Natural killer cell (primary cell): ENCODE measurements around the gene CEP104. TPM values are rescaled to one million over a fixed set of nuclear protein-coding genes. Genes with fewer than 3 reads are reported as not detected.
A peak's percentile ranks its signal among the peaks of the same experiment; 100 is the strongest.

Experiments used
- ATAC-seq, 3 donors: fragments of 150-1000 bp in 2 of 3; fragments of 200-7000 bp in 1 of 3; cut with Tn5 transposase; 1 replicate in 1 of 3; 2 replicates in 2 of 3; pipeline ENCODE4 v1.10.0; 2021; ENCODE audit warnings: mild to moderate bottlenecking in 2 of 3, moderate library complexity in 2 of 3
- DNase-seq, 2 donors: peaks; one replicate each; pipeline versions ENCODE4 v3.0.0 to v3.0.0-alpha.2; 2013 to 2021; ENCODE audit warnings: mixed read lengths in 1 of 2
- H3K27ac ChIP-seq: one replicate; pipeline ENCODE4 v1.5.1; 2013; ENCODE audit warnings: mild to moderate bottlenecking, low read length
- H3K27me3 ChIP-seq: one replicate; pipeline ENCODE4 v1.6.1; 2013; ENCODE audit warnings: low read length; ENCODE audit not compliant: control insufficient read depth, insufficient read depth
- H3K36me3 ChIP-seq: one replicate; pipeline ENCODE4 v1.6.1; 2013; ENCODE audit warnings: low read length; ENCODE audit not compliant: control insufficient read depth, insufficient read depth
- H3K4me1 ChIP-seq: one replicate; pipeline ENCODE4 v1.6.1; 2013; ENCODE audit warnings: low read length; ENCODE audit not compliant: control insufficient read depth, insufficient read depth
- H3K4me3 ChIP-seq: one replicate; pipeline ENCODE4 v1.5.1; 2013; ENCODE audit warnings: low read length
- H3K9me3 ChIP-seq: one replicate; pipeline ENCODE4 v1.6.1; 2013; ENCODE audit warnings: low read length; ENCODE audit not compliant: control insufficient read depth, insufficient read depth
- H3K27ac Mint-ChIP-seq, 2 donors: one replicate each; pipeline ENCODE4 v1.8.0; 2022; ENCODE audit warnings: mild to moderate bottlenecking in 2 of 2, mixed read lengths in 2 of 2, moderate library complexity in 1 of 2
- H3K27me3 Mint-ChIP-seq, 2 donors: one replicate each; pipeline ENCODE4 v1.8.0; 2022; ENCODE audit warnings: low read depth in 2 of 2, mixed read lengths in 2 of 2
- H3K36me3 Mint-ChIP-seq: one replicate; pipeline ENCODE4 v1.8.0; 2022; ENCODE audit warnings: mixed read lengths
- H3K4me1 Mint-ChIP-seq, 2 donors: one replicate each; pipeline ENCODE4 v1.8.0; 2022; ENCODE audit warnings: mixed read lengths in 2 of 2
- H3K4me3 Mint-ChIP-seq: one replicate; pipeline ENCODE4 v1.8.0; 2022; ENCODE audit warnings: mild to moderate bottlenecking, moderate library complexity, mixed read lengths
- H3K9me3 Mint-ChIP-seq, 2 donors: one replicate each; pipeline ENCODE4 v1.8.0; 2022; ENCODE audit warnings: mixed read lengths in 2 of 2
- CTCF ChIP-seq: fragments of 200-600 bp; IDR thresholded peaks from one replicate; pipeline ENCODE4 v1.8.0; 2022; ENCODE audit warnings: antibody characterized with exemption
- WGBS: methylation state at CpG from one replicate; pipeline ENCODE4 v1.1.7; 2013; ENCODE audit warnings: missing lambda C conversion rate; ENCODE audit not compliant: insufficient coverage; 5-methylcytosine and 5-hydroxymethylcytosine counted together
- intact Hi-C: fragments of 100-400 bp; cut with micrococcal nuclease; formaldehyde crosslinking; loops from one replicate; pipeline ENCODE4 v1.14.2; 2022
- total RNA-seq, 4 donors: library from RNA; stranded (reverse); fragments of 120-200 nt in 1 of 4; gene quantifications; one replicate each; pipeline versions ENCODE4 v1.2.3 to v1.2.4, GENCODE V29; 2013 to 2022

CEP104 gene
- total RNA-seq, 3 donors from 2014 or later (not counting 1 experiment from before 2014, with no cell fraction given) = 37.1 to 60.2 (median 51.8) TPM

DNA sequence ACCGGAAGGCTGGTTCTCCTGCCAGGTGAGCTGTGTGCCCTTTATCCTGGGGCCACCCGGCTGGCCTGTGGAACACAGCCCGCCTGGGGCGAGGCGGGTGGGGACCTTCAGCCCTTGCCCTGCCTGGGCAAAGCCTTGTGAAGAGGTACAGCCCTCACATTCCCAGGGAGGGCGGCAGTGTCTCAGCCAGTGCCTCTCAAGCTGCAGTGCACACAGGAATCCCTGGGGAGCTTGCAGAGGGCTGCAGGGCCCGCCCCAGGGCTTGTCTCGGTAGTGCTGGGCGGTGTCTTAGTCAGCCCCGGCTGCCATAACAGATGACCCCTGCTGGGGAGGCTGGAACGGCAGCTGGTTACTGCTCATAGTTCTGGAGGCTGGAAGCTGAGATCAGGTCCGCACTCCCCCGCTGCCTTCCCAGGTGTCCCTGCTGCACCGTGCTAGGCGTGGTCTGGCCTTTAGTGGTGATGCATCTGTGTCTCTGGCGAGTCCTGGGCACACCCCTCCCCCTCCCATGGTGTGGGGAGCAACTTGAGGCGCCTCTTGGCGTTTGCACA, 12.8 kb upstream of the CEP104 start:
- H3K27me3 Mint-ChIP-seq = no peaks in the 10 kb centered on the region
- intact Hi-C loops = no loop called here
- Histone ChIP-seq H3K9me3 (no peaks in the 10 kb centered on the region), H3K27me3 (no peaks in the 10 kb centered on the region), H3K27ac (no peak overlapping the region), H3K36me3 (peaks cover 44% of the 10 kb centered on the region), H3K4me3 (no peak overlapping the region), H3K4me1 (no peaks in the 10 kb centered on the region)
- no peak for ATAC-seq
- no peaks in the 10 kb centered on the region for H3K36me3 Mint-ChIP-seq
- no peak for TF ChIP-seq CTCF
- no peak overlapping the region for H3K4me3 Mint-ChIP-seq
- 91% methylated on average over 18 of the region's 18 CpGs for WGBS
- H3K9me3 Mint-ChIP-seq = no peaks in the 10 kb centered on the region
- peaks cover 5 to 11% of the 10 kb centered on the region in 2 donors for H3K4me1 Mint-ChIP-seq
- no peak for DNase-seq
- no peak overlapping the region for H3K27ac Mint-ChIP-seq

DNA sequence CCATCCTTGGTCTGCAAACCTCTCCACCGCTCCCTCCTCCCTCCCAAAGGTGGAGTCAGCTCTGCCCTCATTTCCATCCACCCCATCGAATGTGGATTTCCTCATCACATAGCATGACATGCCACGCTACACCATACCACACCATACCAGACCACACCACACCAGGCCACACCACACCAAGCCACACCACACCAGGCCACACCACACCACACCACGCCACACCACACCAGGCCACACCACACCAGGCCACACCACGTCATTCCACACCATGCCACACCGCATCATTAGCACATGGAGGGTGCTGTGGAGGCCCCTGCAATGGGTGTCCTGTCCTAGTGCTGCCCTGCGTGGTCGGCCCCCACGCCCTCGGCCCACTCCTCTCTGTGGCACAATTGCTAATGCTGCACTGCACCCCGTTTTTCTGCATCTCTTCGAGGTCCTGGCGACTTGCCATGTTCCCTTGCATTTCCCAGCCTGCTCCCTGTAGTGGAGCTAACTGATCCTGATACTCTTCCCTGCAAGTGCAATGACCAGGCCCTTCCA, 11.5 kb upstream of the CEP104 start:
- intact Hi-C loops = no loop called here
- no peaks in the 10 kb centered on the region for H3K9me3 ChIP-seq
- no peaks in the 10 kb centered on the region for H3K4me1 ChIP-seq
- H3K4me1 Mint-ChIP-seq = peaks cover 8 to 16% of the 10 kb centered on the region in 2 donors
- H3K36me3 ChIP-seq = peaks cover 37% of the 10 kb centered on the region
- no peaks in the 10 kb centered on the region for H3K27me3 Mint-ChIP-seq
- no peak overlapping the region for H3K4me3 ChIP-seq
- ATAC-seq (peak in 1 of 3 donors; percentile 27), DNase-seq (no peak)
- 90% methylated on average over 13 of the region's 13 CpGs for WGBS
- H3K4me3 Mint-ChIP-seq = no peak overlapping the region
- no peaks in the 10 kb centered on the region for H3K27me3 ChIP-seq
- peak overlapping the region; percentile 56 to 77 for H3K27ac Mint-ChIP-seq
- TF ChIP-seq CTCF = no peak
- no peaks in the 10 kb centered on the region for H3K36me3 Mint-ChIP-seq
- H3K9me3 Mint-ChIP-seq = no peaks in the 10 kb centered on the region
- H3K27ac ChIP-seq = no peak overlapping the region

- intact Hi-C loops = no loop called here
- Histone ChIP-seq H3K27ac (no peak overlapping the region), H3K36me3 (peaks cover 23% of the 10 kb centered on the region), H3K4me1 (no peaks in the 10 kb centered on the region), H3K9me3 (no peaks in the 10 kb centered on the region), H3K27me3 (no peaks in the 10 kb centered on the region), H3K4me3 (no peak overlapping the region)
- Mint-ChIP-seq H3K36me3 (no peaks in the 10 kb centered on the region), H3K4me1 (peaks cover 8 to 19% of the 10 kb centered on the region in 2 donors), H3K27ac (no peak overlapping the region), H3K9me3 (no peaks in the 10 kb centered on the region), H3K4me3 (no peak overlapping the region), H3K27me3 (no peaks in the 10 kb centered on the region)
- 91% methylated on average over 18 of the region's 18 CpGs for WGBS
- TF ChIP-seq CTCF = no peak
- DNase-seq (no peak), ATAC-seq (no peak)
These were observed 8.7 kb upstream of the CEP104 start for GRCh38 chr1:3865606-3866160.
